Endometrial microvascular endothelial cells (primary cell): ENCODE data around the gene TFIP11. TPM values are rescaled to one million over a fixed set of nuclear protein-coding genes. Genes with fewer than 3 reads are reported as not detected.

ENCODE experiments used
- in situ Hi-C: cut with HindIII; loops from 2 replicates; pipeline ENCODE4 v1.10.0; 2017; ENCODE audit warnings: low sequenced_read_pairs, low pct_unique_long_range_greater_than_20kb; ENCODE audit errors: inconsistent ontology term
- total RNA-seq: library from RNA; depleted of rRNA; stranded (reverse); fragments of >200 nt; gene quantifications from one replicate; pipeline ENCODE4 v1.2.3, GENCODE V29; 2015; ENCODE audit errors: inconsistent ontology term

TFIP11 gene
- total RNA-seq, 1 donor from 2014 or later: 25.4 TPM

- in situ Hi-C loops: no loop called here
These were observed 52.1 kb downstream of the TFIP11 start for GRCh38 chr22:26460202-26460601.

- in situ Hi-C loops: no loop called here
These were observed 54.5 kb downstream of the TFIP11 start for GRCh38 chr22:26457661-26458272.

GRCh38 chr22:26453812-26454500, 58.3 kb downstream of the TFIP11 start:
- in situ Hi-C loops: no loop called here

- in situ Hi-C loops: no loop called here
These were observed 59.1 kb downstream of the TFIP11 start for GRCh38 chr22:26453216-26453615.

- in situ Hi-C loops: no loop called here
These were observed 59.8 kb downstream of the TFIP11 start for GRCh38 chr22:26452236-26453016.

- in situ Hi-C loops: no loop called here
These were observed 61.7 kb downstream of the TFIP11 start for GRCh38 chr22:26450453-26451185.

GRCh38 chr22:26448941-26449340, 63.3 kb downstream of the TFIP11 start:
- in situ Hi-C loops: no loop called here

GRCh38 chr22:26448334-26448733, 63.9 kb downstream of the TFIP11 start:
- in situ Hi-C loops: no loop called here

- in situ Hi-C loops: no loop called here
These were observed 64.5 kb downstream of the TFIP11 start for GRCh38 chr22:26447584-26448329.

GRCh38 chr22:26446808-26447515, 65.3 kb downstream of the TFIP11 start:
- in situ Hi-C loops: no loop called here

- in situ Hi-C loops: no loop called here
These were observed 66.5 kb downstream of the TFIP11 start for GRCh38 chr22:26445577-26446275.

GRCh38 chr22:26444777-26445176, 67.5 kb downstream of the TFIP11 start:
- in situ Hi-C loops: no loop called here

- in situ Hi-C loops: no loop called here
These were observed 68.2 kb downstream of the TFIP11 start for GRCh38 chr22:26443901-26444690.

GRCh38 chr22:26442086-26442756, 70.1 kb downstream of the TFIP11 start:
- in situ Hi-C loops: no loop called here
